Measurements from ENCODE around the gene IFI27. TPM values are rescaled to one million over a fixed set of nuclear protein-coding genes. Genes with fewer than 3 reads are reported as not detected.

IFI27 gene
- total and polyA plus RNA-seq, 4 donors, result 94.1 to 883 (median 378) TPM

DNA sequence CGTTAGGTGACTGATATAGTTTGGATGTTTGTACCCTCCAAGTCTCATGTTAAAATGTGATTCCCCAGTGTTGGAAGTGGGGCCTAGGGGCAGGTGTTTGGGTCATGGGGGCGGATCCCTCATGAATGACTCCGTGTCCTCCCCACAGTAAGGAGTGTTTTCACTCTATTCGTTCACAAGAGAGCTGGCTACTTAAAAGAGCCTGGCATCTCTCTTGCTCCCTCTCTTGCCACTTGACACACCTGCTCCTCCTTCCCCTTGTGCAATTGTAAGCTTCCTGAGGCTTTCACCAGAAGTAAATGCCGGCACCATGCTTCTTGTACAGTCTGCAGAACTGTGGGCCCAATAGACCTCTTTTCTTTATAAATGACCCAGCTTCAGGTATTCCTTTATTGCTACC is 16.3 kb downstream of the IFI27 start:
- Histone ChIP-seq H3K9ac (ENCODE audit: insufficient read depth in 1 of 2, low read length in 2 of 2) (no peak overlapping the region), H3K36me3 (ENCODE audit: control insufficient read depth in 4 of 4, insufficient read depth in 4 of 4, low read length in 4 of 4) (peaks cover 0 to 6% (median 0%) of the 10 kb centered on the region in 4 donors), H3K4me1 (ENCODE audit: control insufficient read depth in 5 of 5, insufficient read depth in 5 of 5, low read length in 5 of 5) (peaks cover 0 to 18% (median 5%) of the 10 kb centered on the region in 5 donors), H3K4me3 (no peak overlapping the region), H3K9me3 (ENCODE audit: control insufficient read depth in 4 of 4, insufficient read depth in 3 of 4, low read length in 3 of 4) (no peaks in the 10 kb centered on the region), H3K27ac (ENCODE audit: low read depth in 1 of 2, low read length in 1 of 2) (no peak overlapping the region), H3K27me3 (ENCODE audit: control insufficient read depth in 3 of 3, insufficient read depth in 3 of 3, low read length in 2 of 3) (no peaks in the 10 kb centered on the region)
- ATAC-seq (ENCODE audit: insufficient read depth, low FRiP score) (no peak), DNase-seq (no peak)
- TF ChIP-seq, protein P1, sequence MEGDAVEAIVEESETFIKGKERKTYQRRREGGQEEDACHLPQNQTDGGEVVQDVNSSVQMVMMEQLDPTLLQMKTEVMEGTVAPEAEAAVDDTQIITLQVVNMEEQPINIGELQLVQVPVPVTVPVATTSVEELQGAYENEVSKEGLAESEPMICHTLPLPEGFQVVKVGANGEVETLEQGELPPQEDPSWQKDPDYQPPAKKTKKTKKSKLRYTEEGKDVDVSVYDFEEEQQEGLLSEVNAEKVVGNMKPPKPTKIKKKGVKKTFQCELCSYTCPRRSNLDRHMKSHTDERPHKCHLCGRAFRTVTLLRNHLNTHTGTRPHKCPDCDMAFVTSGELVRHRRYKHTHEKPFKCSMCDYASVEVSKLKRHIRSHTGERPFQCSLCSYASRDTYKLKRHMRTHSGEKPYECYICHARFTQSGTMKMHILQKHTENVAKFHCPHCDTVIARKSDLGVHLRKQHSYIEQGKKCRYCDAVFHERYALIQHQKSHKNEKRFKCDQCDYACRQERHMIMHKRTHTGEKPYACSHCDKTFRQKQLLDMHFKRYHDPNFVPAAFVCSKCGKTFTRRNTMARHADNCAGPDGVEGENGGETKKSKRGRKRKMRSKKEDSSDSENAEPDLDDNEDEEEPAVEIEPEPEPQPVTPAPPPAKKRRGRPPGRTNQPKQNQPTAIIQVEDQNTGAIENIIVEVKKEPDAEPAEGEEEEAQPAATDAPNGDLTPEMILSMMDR (IDR thresholded peaks at IDR 0.05; ENCODE audit: control extremely low read depth, extremely low read depth), result no peak
- 76 to 85% methylated on average over 5 of the region's 5 CpGs for WGBS, 2 donors

DNA sequence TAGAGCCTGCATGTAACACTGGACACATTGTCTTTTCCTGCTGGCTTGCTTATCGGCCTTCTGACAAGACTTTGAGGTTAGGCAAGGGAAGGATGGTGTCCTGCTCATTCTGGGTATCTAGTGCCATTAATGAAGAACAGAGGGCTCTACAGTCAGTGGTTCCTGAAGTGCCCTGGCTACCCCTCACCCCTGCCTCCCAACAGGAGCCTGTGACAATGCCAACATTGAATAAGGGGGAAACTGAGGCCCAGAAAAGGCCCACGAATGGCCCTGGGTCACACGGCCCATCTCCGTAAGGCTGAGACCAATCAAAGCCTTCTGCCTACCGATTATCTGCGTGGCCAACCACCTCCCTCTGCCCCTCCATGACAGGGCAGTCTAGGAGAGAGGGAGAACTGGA is 16.8 kb downstream of the IFI27 start:
- Histone ChIP-seq H3K27ac (ENCODE audit: low read depth in 1 of 2, low read length in 1 of 2) (peak overlapping the region in 1 of 2 donors; percentile 39), H3K9ac (ENCODE audit: insufficient read depth in 1 of 2, low read length in 2 of 2) (no peak overlapping the region), H3K4me3 (no peak overlapping the region), H3K27me3 (ENCODE audit: control insufficient read depth in 3 of 3, insufficient read depth in 3 of 3, low read length in 2 of 3) (no peaks in the 10 kb centered on the region), H3K4me1 (ENCODE audit: control insufficient read depth in 5 of 5, insufficient read depth in 5 of 5, low read length in 5 of 5) (peaks cover 0 to 18% (median 5%) of the 10 kb centered on the region in 5 donors), H3K36me3 (ENCODE audit: control insufficient read depth in 4 of 4, insufficient read depth in 4 of 4, low read length in 4 of 4) (peaks cover 0 to 6% (median 0%) of the 10 kb centered on the region in 4 donors), H3K9me3 (ENCODE audit: control insufficient read depth in 4 of 4, insufficient read depth in 3 of 4, low read length in 3 of 4) (no peaks in the 10 kb centered on the region)
- DNase-seq (no peak), ATAC-seq (ENCODE audit: insufficient read depth, low FRiP score) (no peak)
- TF ChIP-seq, protein P1 (IDR thresholded peaks at IDR 0.05; ENCODE audit: control extremely low read depth, extremely low read depth), result no peak
- WGBS, 2 donors, result 95 to 98% methylated on average over 6 of the region's 6 CpGs

DNA sequence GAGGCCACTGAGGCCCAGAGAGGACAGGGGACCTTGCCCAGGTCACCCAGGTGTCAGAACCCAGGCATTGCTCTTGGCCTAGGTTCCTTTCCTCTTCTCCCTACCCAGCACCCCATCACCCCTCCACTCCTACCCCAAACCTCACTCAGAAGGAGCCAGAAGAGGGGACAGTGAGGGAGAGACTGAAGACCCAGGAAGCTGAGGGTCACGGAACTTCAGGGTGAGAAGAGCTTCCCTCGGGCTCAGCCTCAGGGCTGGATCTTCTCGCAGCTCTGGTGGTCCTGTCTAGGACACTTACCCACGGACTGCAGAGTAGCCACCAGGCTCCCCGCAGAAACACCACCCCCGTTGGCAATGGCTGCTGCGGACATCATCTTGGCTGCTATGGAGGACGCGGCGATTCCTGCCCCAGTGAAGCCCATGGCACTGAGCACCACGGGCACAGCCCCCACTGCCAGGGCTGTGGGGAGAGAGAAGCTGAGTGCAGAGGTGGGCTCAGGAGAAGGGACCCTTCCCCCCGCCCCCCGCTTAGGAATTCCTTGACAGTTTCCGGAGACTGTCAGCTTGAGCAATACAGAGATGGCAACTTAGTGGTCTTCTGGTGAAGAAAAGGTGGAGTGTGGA is 17.8 kb downstream of the IFI27 start:
- no peaks in the 10 kb centered on the region for H3K27me3 ChIP-seq (ENCODE audit: control insufficient read depth in 3 of 3, insufficient read depth in 3 of 3, low read length in 2 of 3)
- no peak for ATAC-seq (ENCODE audit: insufficient read depth, low FRiP score)
- DNase-seq, result no peak

More for the DNA sequence above, 17.8 kb downstream of the IFI27 start:
- no peak overlapping the region for H3K27ac ChIP-seq (ENCODE audit: low read depth in 1 of 2, low read length in 1 of 2)
- H3K36me3 ChIP-seq (ENCODE audit: control insufficient read depth in 4 of 4, insufficient read depth in 4 of 4, low read length in 4 of 4), result peaks cover 0 to 6% (median 0%) of the 10 kb centered on the region in 4 donors
- peaks cover 0 to 18% (median 5%) of the 10 kb centered on the region in 5 donors for H3K4me1 ChIP-seq (ENCODE audit: control insufficient read depth in 5 of 5, insufficient read depth in 5 of 5, low read length in 5 of 5)
- TF ChIP-seq, protein P1 (IDR thresholded peaks at IDR 0.05; ENCODE audit: control extremely low read depth, extremely low read depth), result no peak
- WGBS, 2 donors, result 93 to 94% methylated on average over 14 of the region's 14 CpGs
- H3K4me3 ChIP-seq, result no peak overlapping the region
- no peaks in the 10 kb centered on the region for H3K9me3 ChIP-seq (ENCODE audit: control insufficient read depth in 4 of 4, insufficient read depth in 3 of 4, low read length in 3 of 4)
- no peak overlapping the region for H3K9ac ChIP-seq (ENCODE audit: insufficient read depth in 1 of 2, low read length in 2 of 2)
